K562 (cell line): Measurements from ENCODE around the gene HSPA1L. TPM values are rescaled to one million over a fixed set of nuclear protein-coding genes. Genes with fewer than 3 reads are reported as not detected.
A peak's percentile ranks its signal among the peaks of the same experiment; 100 is the strongest.

ENCODE experiments used
- CHD1 ChIP-seq: fragments of 200-600 bp; sonication (generic); IDR thresholded peaks from one replicate; pipeline ENCODE4 v1.6.1; 2012; ENCODE audit warnings: mild to moderate bottlenecking, moderate library complexity, low read length, inconsistent platforms
- CHD7 ChIP-seq: fragments of 200-600 bp; sonication (generic); IDR thresholded peaks from one replicate; pipeline ENCODE4 v1.6.1; 2012; ENCODE audit warnings: mild to moderate bottlenecking, low read depth, low read length, inconsistent platforms
- DLX4 ChIP-seq: fragments of 250-450 bp; sonication (Bioruptor Pico); IDR thresholded peaks from 2 replicates; pipeline ENCODE4 v1.6.1; 2021; ENCODE audit warnings: mild to moderate bottlenecking
- HBP1 ChIP-seq: fragments of 450-650 bp; formaldehyde crosslinking; IDR thresholded peaks from 2 replicates; pipeline ENCODE4 v1.4.0; 2022; ENCODE audit warnings: missing genetic modification characterization
- HNRNPUL1 ChIP-seq: fragments of 200-400 bp; formaldehyde crosslinking; IDR thresholded peaks from 2 replicates; pipeline ENCODE4 v1.6.1; 2017; ENCODE audit warnings: low read length
- MCM2 ChIP-seq: fragments of 450-650 bp; IDR thresholded peaks from 2 replicates; pipeline ENCODE4 v1.6.1; 2017; ENCODE audit warnings: low read depth, mild to moderate bottlenecking
- PHF21A ChIP-seq: fragments of 450-650 bp; IDR thresholded peaks from 2 replicates; pipeline ENCODE4 v1.6.1; 2017; ENCODE audit warnings: low read depth, borderline replicate concordance
- PHF8 ChIP-seq: fragments of 200-600 bp; sonication (generic); IDR thresholded peaks from 2 replicates; pipeline ENCODE4 v1.6.1; 2012; ENCODE audit warnings: mixed run types, mild to moderate bottlenecking, inconsistent platforms, low read length, moderate library complexity, borderline replicate concordance
- RBM25 ChIP-seq: fragments of 200-400 bp; formaldehyde crosslinking; IDR thresholded peaks from 2 replicates; pipeline ENCODE4 v1.6.1; 2018; ENCODE audit warnings: low read length, low read depth, moderate library complexity; ENCODE audit not compliant: severe bottlenecking
- SREBF1 ChIP-seq: fragments of 150-350 bp; IDR thresholded peaks from 2 replicates; pipeline ENCODE4 v1.6.1; 2014; ENCODE audit warnings: antibody characterized with exemption, low read depth, low read length, borderline replicate concordance
- TGIF2 ChIP-seq: sonication (generic); formaldehyde crosslinking; IDR thresholded peaks from 2 replicates; pipeline ENCODE4 v1.8.1; 2022; ENCODE audit warnings: mild to moderate bottlenecking, missing genetic modification reagents, moderate library complexity
- ZNF165 ChIP-seq: fragments of 250-450 bp; sonication (Bioruptor Pico); IDR thresholded peaks from 2 replicates; pipeline ENCODE4 v1.4.0; 2020; ENCODE audit warnings: borderline replicate concordance
- ZNF253 ChIP-seq: fragments of 250-450 bp; sonication (Bioruptor Pico); conservative IDR thresholded peaks from 2 replicates; pipeline ENCODE4 v1.6.1; 2021; ENCODE audit warnings: mild to moderate bottlenecking
- polyA plus RNA-seq, 8 experiments: library from polyadenylated mRNA; depleted of rRNA in 4 of 8; stranded (reverse) in 5 of 8; unstranded in 3 of 8; fragments of >200 nt; fragmentation: Nextera tagmentation in 2 of 8; fragmentation: Illumina TruSeq in 1 of 8; extraction: Ambion mirVana in 2 of 8; extraction: Trizol in 1 of 8; gene quantifications; 2 replicates each; pipeline versions ENCODE4 v1.2.1 to v1.2.3, GENCODE V29; 2011 to 2014; ENCODE audit warnings: inconsistent platforms in 1 of 8, missing spikeins in 1 of 8
- total RNA-seq, 7 experiments: library from RNA; depleted of rRNA in 6 of 7; stranded (reverse); fragments of >200 nt in 6 of 7; fragmentation: Illumina TruSeq in 2 of 7; extraction: Trizol in 2 of 7; gene quantifications; 2 replicates each; pipeline versions ENCODE4 v1.2.1 to v1.2.3, GENCODE V29; 2011 to 2021; ENCODE audit warnings: low replicate concordance in 1 of 7

The HSPA1L gene
- total and polyA plus RNA-seq, 9 of the 15 experiments (the other 6 are each of a cell fraction or from before 2014, with no cell fraction given), result 0.14 to 2.1 (median 1.3) TPM

- TF ChIP-seq ZNF253 (CRISPR knock-in tag) (no peak), ZNF165 (peak; percentile 36; the same call in 1 of the 2 replicates), PHF21A (no peak), HNRNPUL1 (no peak), DLX4 (CRISPR knock-in tag) (no peak), HBP1 (CRISPR knock-in tag) (0 out of 2 replicates have a peak, but pooled peaks have one; percentile 6), PHF8 (0 out of 2 replicates have a peak, but pooled peaks have one; percentile 7), CHD7 (no peak), MCM2 (no peak), SREBF1 (no peak), TGIF2 (no peak), RBM25 (no peak), CHD1 (peak; percentile 68)
Measured at GRCh38 chr6:31836474-31837368, 21.6 kb upstream of the HSPA1L start (continued).
